HG03139 (cell line): ENCODE data around the gene SERHL2.
"Not testable (repeated sequence)": the region's sequence is repeated elsewhere in the genome, so short reads cannot be mapped to it uniquely, and the experiment has no call there.

ENCODE experiments used
- ATAC-seq: cut with Tn5 transposase; IDR thresholded peaks from one replicate; pipeline ENCODE4 v1.9.1; 2021; ENCODE audit not compliant: unreplicated experiment

The SERHL2 gene

GRCh38 chr22:42571068-42571467, 17.3 kb downstream of the SERHL2 start:
- not testable (repeated sequence) for ATAC-seq

- ATAC-seq = not testable (repeated sequence)
Observed at GRCh38 chr22:42574046-42574445, 20.3 kb downstream of the SERHL2 start.

- ATAC-seq = not testable (repeated sequence)
Observed at GRCh38 chr22:42574468-42574867, 20.7 kb downstream of the SERHL2 start.

GRCh38 chr22:42575996-42576574, 22.3 kb downstream of the SERHL2 start:
- not testable (repeated sequence) for ATAC-seq

- ATAC-seq = not testable (repeated sequence)
Observed at GRCh38 chr22:42577141-42577540, 23.4 kb downstream of the SERHL2 start.

- ATAC-seq = no peak
Observed at GRCh38 chr22:42577623-42578240, 24.0 kb downstream of the SERHL2 start.

GRCh38 chr22:42580040-42580439, 26.3 kb downstream of the SERHL2 start:
- ATAC-seq = not testable (repeated sequence)

- ATAC-seq = not testable (repeated sequence)
Observed at GRCh38 chr22:42581194-42581761, 27.5 kb downstream of the SERHL2 start.

- peak; percentile 57 for ATAC-seq
Observed at GRCh38 chr22:42581762-42582716, 28.3 kb downstream of the SERHL2 start.

- no peak for ATAC-seq
Observed at GRCh38 chr22:42582987-42583386, 29.2 kb downstream of the SERHL2 start.

- no peak for ATAC-seq
Observed at GRCh38 chr22:42584364-42584940, 30.7 kb downstream of the SERHL2 start.

- ATAC-seq = no peak
Observed at GRCh38 chr22:42585096-42585495, 31.3 kb downstream of the SERHL2 start.

- ATAC-seq = no peak
Observed at GRCh38 chr22:42586381-42586780, 32.6 kb downstream of the SERHL2 start.

GRCh38 chr22:42587588-42588175, 33.9 kb downstream of the SERHL2 start:
- ATAC-seq = no peak

GRCh38 chr22:42591987-42592386, 38.2 kb downstream of the SERHL2 start:
- ATAC-seq = no peak

- ATAC-seq = no peak
Observed at GRCh38 chr22:42595434-42595833, 41.7 kb downstream of the SERHL2 start.

GRCh38 chr22:42596336-42596735, 42.6 kb downstream of the SERHL2 start:
- ATAC-seq = no peak

- no peak for ATAC-seq
Observed at GRCh38 chr22:42596863-42597530, 43.2 kb downstream of the SERHL2 start.

- ATAC-seq = no peak
Observed at GRCh38 chr22:42601879-42602465, 48.2 kb downstream of the SERHL2 start.

GRCh38 chr22:42602470-42602869, 48.7 kb downstream of the SERHL2 start:
- no peak for ATAC-seq
